ENCODE results near the gene ZDHHC5. TPM values are rescaled to one million over a fixed set of nuclear protein-coding genes. Genes with fewer than 3 reads are reported as not detected.

ZDHHC5 gene
- total and polyA plus RNA-seq, 2 donors (not counting 1 experiment from before 2014, with no cell fraction given) = 31.5 to 53.8 TPM

GRCh38 chr11:57647960-57648800 lies 19.7 kb upstream of the ZDHHC5 start:
- 9% methylated on average over 11 of the region's 13 CpGs for WGBS (ENCODE audit: insufficient coverage)
- peak overlapping the region; percentile 55 for H3K4me2 ChIP-seq (replicated peaks; ENCODE audit: low read depth, low read length, poor library complexity, severe bottlenecking)
- no peaks in the 10 kb centered on the region for H3K79me2 ChIP-seq (ENCODE audit: control insufficient read depth, insufficient read depth, low read length)
- H3K27me3 Mint-ChIP-seq = peaks cover 77% of the 10 kb centered on the region
- no peak for ATAC-seq (ENCODE audit: low read depth)
- peaks cover 43% of the 10 kb centered on the region for H3K4me1 Mint-ChIP-seq
- ChIA-PET POLR2A (no interaction called here), CTCF (interaction anchor here (1.0 to 1.7 kb wide), 5 partner anchors 10 to 191 kb away, joined by 3 to 7 read pairs (median 3); no protein-coding TSS in a partner anchor)
- TF ChIP-seq CTCF (IDR thresholded peaks at IDR 0.05) = no peak
- TF ChIP-seq EZH2 (IDR thresholded peaks at IDR 0.05; ENCODE audit: borderline replicate concordance, insufficient read depth, low read depth, low read length, poor library complexity, severe bottlenecking) = no peak
- peak; percentile 37 for DNase-seq
- intact Hi-C loops (cut with micrococcal nuclease) = no loop called here
- H3K9ac ChIP-seq (ENCODE audit: low read length) = no peak overlapping the region
- peaks cover 0 to 11% (median 0%) of the 10 kb centered on the region in 3 donors for H3K9me3 ChIP-seq (ENCODE audit: control extremely low read depth in 1 of 3, control insufficient read depth in 2 of 3, insufficient read depth in 1 of 3, low read length in 2 of 3)
- no peaks in the 10 kb centered on the region for H3K36me3 ChIP-seq (replicated peaks in 1 of 2; ENCODE audit: control extremely low read depth in 1 of 2, control insufficient read depth in 1 of 2, extremely low read depth in 1 of 2, insufficient read depth in 2 of 2, low read length in 1 of 2)
- H3K4me3 Mint-ChIP-seq = peak overlapping the region; percentile 78
- H3K27ac ChIP-seq (ENCODE audit: low read length in 2 of 2) = no peak overlapping the region
- H3K27ac Mint-ChIP-seq = peak overlapping the region; percentile 37
- H2AFZ ChIP-seq (ENCODE audit: insufficient read depth, low read depth, low read length, poor library complexity, severe bottlenecking) = no peak overlapping the region
- no peak overlapping the region for H3K4me3 ChIP-seq (ENCODE audit: control extremely low read depth in 1 of 5, extremely low read depth in 1 of 5, insufficient read depth in 1 of 5, low read depth in 2 of 5, low read length in 4 of 5)
- no peaks in the 10 kb centered on the region for H3K9me3 Mint-ChIP-seq (ENCODE audit: insufficient read depth)
- H3K4me1 ChIP-seq (ENCODE audit: control insufficient read depth in 2 of 2, insufficient read depth in 2 of 2, low read length in 2 of 2) = peaks cover 46 to 48% of the 10 kb centered on the region in 2 donors
- H3K27me3 ChIP-seq (replicated peaks in 1 of 4; ENCODE audit: control extremely low read depth in 1 of 4, control insufficient read depth in 3 of 4, insufficient read depth in 4 of 4, low read length in 3 of 4) = peaks cover 0 to 69% (median 54%) of the 10 kb centered on the region in 4 experiments
- no peaks in the 10 kb centered on the region for H4K20me1 ChIP-seq (ENCODE audit: control insufficient read depth, insufficient read depth, low read length, poor library complexity, severe bottlenecking)
